A673 (cell line): ENCODE results near the gene SEC16B. TPM values are rescaled to one million over a fixed set of nuclear protein-coding genes. Genes with fewer than 3 reads are reported as not detected.

Experiments
- BruUV-seq: library from RNA; stranded (reverse); fragments of 400-500 nt; replicated peaks from 2 replicates; lab custom pipeline; 2021; lab: Mats Ljungman, UMichigan
- CTCF ChIA-PET: fragments of 300-600 bp; sonication (Branson Sonifier 250); formaldehyde crosslinking; loops from one replicate; lab custom pipeline; 2022; ENCODE audit warnings: antibody characterized with exemption; lab: Charles Lee
- POLR2A ChIA-PET: fragments of 300-600 bp; sonication (Branson Sonifier 250); formaldehyde crosslinking; loops from one replicate; lab custom pipeline; 2022; ENCODE audit warnings: antibody characterized with exemption; ENCODE audit not compliant: low non-redundant PET; lab: Charles Lee
- DNase-seq: peaks from one replicate; pipeline ENCODE4 v3.0.0-alpha.2; 2015; ENCODE audit warnings: low spot score
- H3K27ac ChIP-seq: fragments of 200-600 bp; sonication (generic); 2 replicates; pipeline ENCODE4 v1.5.1; 2016; ENCODE audit warnings: mixed run types, low read depth, mild to moderate bottlenecking, mixed read lengths, antibody characterized with exemption, low read length; ENCODE audit not compliant: poor library complexity, severe bottlenecking
- H3K27me3 ChIP-seq: fragments of 200-600 bp; sonication (generic); replicated peaks from 2 replicates; pipeline ENCODE4 v1.6.1; 2017; ENCODE audit warnings: mixed run types, low read depth, mild to moderate bottlenecking, mixed read lengths, antibody characterized with exemption, low read length; ENCODE audit not compliant: insufficient read depth, poor library complexity
- H3K36me3 ChIP-seq: fragments of 200-600 bp; sonication (generic); 2 replicates; pipeline ENCODE4 v1.6.1; 2016; ENCODE audit warnings: mixed run types, mild to moderate bottlenecking, mixed read lengths, antibody characterized with exemption, low read length; ENCODE audit not compliant: insufficient read depth, poor library complexity, severe bottlenecking
- H3K4me1 ChIP-seq: fragments of 200-600 bp; sonication (generic); 2 replicates; pipeline ENCODE4 v1.6.1; 2017; ENCODE audit warnings: mixed run types, mild to moderate bottlenecking, mixed read lengths, antibody characterized with exemption, low read length; ENCODE audit not compliant: insufficient read depth, poor library complexity, severe bottlenecking
- H3K4me3 ChIP-seq: fragments of 200-600 bp; sonication (generic); 2 replicates; pipeline ENCODE4 v1.5.1; 2016; ENCODE audit warnings: low read depth, mixed run types, mild to moderate bottlenecking, mixed read lengths, low read length; ENCODE audit not compliant: poor library complexity, severe bottlenecking
- H3K9me3 ChIP-seq: fragments of 200-600 bp; sonication (generic); 2 replicates; pipeline ENCODE4 v1.6.1; 2016; ENCODE audit warnings: mixed run types, low read depth, mild to moderate bottlenecking, mixed read lengths, antibody characterized with exemption, low read length; ENCODE audit not compliant: poor library complexity, severe bottlenecking
- CTCF ChIP-seq: fragments of 300-800, 200-600 bp; sonication (generic); conservative IDR thresholded peaks from 2 replicates; pipeline ENCODE4 v1.5.1; 2017; ENCODE audit warnings: low read depth, mild to moderate bottlenecking, antibody characterized with exemption, low read length, moderate library complexity, mixed read lengths
- EZH2 ChIP-seq: fragments of 200-600 bp; sonication (generic); IDR thresholded peaks from 2 replicates; pipeline ENCODE4 v1.6.1; 2017; ENCODE audit warnings: borderline replicate concordance, low read depth, mild to moderate bottlenecking, mixed read lengths, antibody characterized with exemption, low read length; ENCODE audit not compliant: poor library complexity, severe bottlenecking
- intact Hi-C: fragments of 100-400 bp; cut with micrococcal nuclease; formaldehyde crosslinking; loops from one replicate; pipeline ENCODE4 v1.10.0; 2022; ENCODE audit not compliant: unreplicated experiment
- total RNA-seq: library from RNA; stranded (reverse); gene quantifications from 2 replicates; pipeline ENCODE4 v1.2.3, GENCODE V29; 2021

SEC16B gene
- total RNA-seq, 1 experiment from 2014 or later = 1.3 TPM

- no peaks in the 10 kb centered on the region for H3K36me3 ChIP-seq
- DNase-seq = no peak
- H3K4me3 ChIP-seq = no peak overlapping the region
- ChIA-PET CTCF (interaction anchor here (1.1 kb wide), 1 partner anchor 24 kb away, joined by 3 read pairs; no protein-coding TSS in a partner anchor), POLR2A (no interaction called here)
- H3K27ac ChIP-seq = no peak overlapping the region
- no peaks in the 10 kb centered on the region for H3K9me3 ChIP-seq
- H3K4me1 ChIP-seq = no peaks in the 10 kb centered on the region
- intact Hi-C loops = no loop called here
- no TSS peak for BruUV-seq
- H3K27me3 ChIP-seq = no peaks in the 10 kb centered on the region
- no peak for TF ChIP-seq CTCF
- TF ChIP-seq EZH2 = no peak
These were observed 43.7 kb downstream of the SEC16B start for GRCh38 chr1:177926201-177926600.

- CTCF ChIA-PET = no interaction called here
- no peak for TF ChIP-seq EZH2
- TF ChIP-seq CTCF = no peak
- no peaks in the 10 kb centered on the region for H3K36me3 ChIP-seq
- no TSS peak for BruUV-seq
- no peak overlapping the region for H3K27ac ChIP-seq
- intact Hi-C loops = no loop called here
- POLR2A ChIA-PET = no interaction called here
- no peaks in the 10 kb centered on the region for H3K4me1 ChIP-seq
- no peaks in the 10 kb centered on the region for H3K27me3 ChIP-seq
- no peak overlapping the region for H3K4me3 ChIP-seq
- no peak for DNase-seq
- H3K9me3 ChIP-seq = no peaks in the 10 kb centered on the region
These were observed 44.9 kb downstream of the SEC16B start for GRCh38 chr1:177925006-177925405.

GRCh38 chr1:177923441-177923840, 46.4 kb downstream of the SEC16B start:
- intact Hi-C loops = no loop called here
- CTCF ChIA-PET = no interaction called here
- POLR2A ChIA-PET = no interaction called here

More at GRCh38 chr1:177923441-177923840, 46.4 kb downstream of the SEC16B start:
- Histone ChIP-seq H3K9me3 (no peaks in the 10 kb centered on the region), H3K4me3 (no peak overlapping the region), H3K27ac (no peak overlapping the region), H3K36me3 (no peaks in the 10 kb centered on the region), H3K27me3 (no peaks in the 10 kb centered on the region), H3K4me1 (no peaks in the 10 kb centered on the region)
- TF ChIP-seq CTCF (no peak), EZH2 (no peak)
- no TSS peak for BruUV-seq
- no peak for DNase-seq
